K562 (cell line): ENCODE results near the gene CAPN10. TPM values are rescaled to one million over a fixed set of nuclear protein-coding genes. Genes with fewer than 3 reads are reported as not detected.

Experiments used
- ATAC-seq: fragments of 200-7000 bp; cut with Tn5 transposase; 3 replicates; pipeline ENCODE4 v1.9.1; 2020; ENCODE audit warnings: moderate library complexity
- BruUV-seq: library from RNA; stranded (reverse); fragments of 400-500 nt; replicated peaks from 2 replicates; lab custom pipeline; 2021; lab: Mats Ljungman, UMichigan
- CTCF ChIA-PET: fragments of 300-600 bp; formaldehyde crosslinking; extraction: SDS; loops from one replicate; lab custom pipeline; 2021; ENCODE audit warnings: low intra/inter-chr PET ratio; lab: Yijun Ruan, JAX
- POLR2A ChIA-PET: fragments of 300-600, 350-650 bp; sonication (Branson Sonifier 250); formaldehyde crosslinking; extraction: SDS; loops from one replicate; lab custom pipeline; 2021; ENCODE audit warnings: antibody characterized with exemption, inconsistent platforms; lab: Yijun Ruan, JAX
- DNase-seq, 4 experiments: peaks; one replicate each; pipeline versions ENCODE4 v3.0.0 to v3.0.0-alpha.2; 2011 to 2018; ENCODE audit warnings: low spot score in 3 of 4, mixed read lengths in 3 of 4; ENCODE audit errors: extremely low read depth in 1 of 4
- FAIRE-seq: peaks from 2 replicates; lab custom pipeline; 2011; peaks lifted over from hg19 to GRCh38; lab: Jason Lieb, UNC
- H2AFZ ChIP-seq: 2 replicates; pipeline ENCODE4 v1.6.0; 2011; ENCODE audit warnings: low read depth, low read length, control low read depth, inconsistent platforms
- H3K27ac ChIP-seq: fragments of 200-600 bp; 3 replicates; pipeline ENCODE4 v1.8.0; 2011; ENCODE audit warnings: low read depth, mild to moderate bottlenecking, control low read depth, inconsistent platforms, low read length, moderate library complexity, mixed read lengths; ENCODE audit errors: extremely low read depth
- H3K27me3 ChIP-seq, 2 experiments: fragments of 300-600 bp in 1 of 2; 2 replicates in 1 of 2; 3 replicates in 1 of 2; pipeline versions ENCODE4 v1.6.0 to v1.8.0; 2011; ENCODE audit warnings: inconsistent platforms in 2 of 2, low read length in 2 of 2, mild to moderate bottlenecking in 1 of 2, mixed read lengths in 1 of 2, moderate library complexity in 1 of 2; ENCODE audit not compliant: control insufficient read depth in 2 of 2, insufficient read depth in 2 of 2
- H3K36me3 ChIP-seq: fragments of 300-600 bp; 3 replicates; pipeline ENCODE4 v1.8.0; 2011; ENCODE audit warnings: mild to moderate bottlenecking, low read length, inconsistent platforms; ENCODE audit not compliant: control insufficient read depth, insufficient read depth
- H3K4me1 ChIP-seq, 2 experiments: fragments of 200-600 bp in 1 of 2; replicated peaks in 1 of 2; 2 replicates in 1 of 2; 3 replicates in 1 of 2; pipeline versions ENCODE4 v1.5.1 to v1.8.0; 2011; ENCODE audit warnings: inconsistent platforms in 2 of 2, low read length in 2 of 2, mild to moderate bottlenecking in 1 of 2, mixed read lengths in 1 of 2, moderate library complexity in 1 of 2; ENCODE audit not compliant: control insufficient read depth in 2 of 2, insufficient read depth in 2 of 2
- H3K4me2 ChIP-seq: 2 replicates; pipeline ENCODE4 v1.6.1; 2011; ENCODE audit warnings: low read length, control low read depth, inconsistent platforms, mixed read lengths; ENCODE audit not compliant: insufficient read depth
- H3K4me3 ChIP-seq: fragments of 200-600 bp; sonication (generic), shearing (Covaris generic); 2 replicates; pipeline ENCODE4 v1.5.1; 2016; ENCODE audit warnings: control low read depth, inconsistent platforms
- H3K79me2 ChIP-seq: fragments of 200-600 bp; 3 replicates; pipeline ENCODE4 v1.8.0; 2011; ENCODE audit warnings: low read length, inconsistent platforms; ENCODE audit not compliant: control insufficient read depth, insufficient read depth
- H3K9ac ChIP-seq, 2 experiments: 2 replicates each; pipeline versions ENCODE4 v1.6.0 to v1.6.1; 2011; ENCODE audit warnings: low read depth in 2 of 2, low read length in 2 of 2, control low read depth in 1 of 2, inconsistent platforms in 1 of 2, mild to moderate bottlenecking in 1 of 2, mixed read lengths in 1 of 2; ENCODE audit not compliant: insufficient read depth in 1 of 2
- H3K9me1 ChIP-seq: one replicate; pipeline ENCODE4 v1.6.0; 2011; ENCODE audit warnings: inconsistent platforms, mild to moderate bottlenecking, low read length, moderate library complexity; ENCODE audit not compliant: control insufficient read depth, insufficient read depth
- H3K9me3 ChIP-seq: replicated peaks from 2 replicates; pipeline ENCODE4 v1.5.1; 2011; ENCODE audit warnings: low read depth, low read length, inconsistent platforms; ENCODE audit not compliant: control insufficient read depth, insufficient read depth
- H4K20me1 ChIP-seq: replicated peaks from 2 replicates; pipeline ENCODE4 v1.6.1; 2011; ENCODE audit warnings: low read length, inconsistent platforms, mixed read lengths; ENCODE audit not compliant: control insufficient read depth, insufficient read depth
- MAZ ChIP-seq, 2 experiments: fragments of 450-650 bp in 1 of 2; sonication (generic) in 1 of 2; formaldehyde crosslinking; IDR thresholded peaks in 1 of 2; conservative IDR thresholded peaks in 1 of 2; 2 replicates each; pipeline versions ENCODE4 v1.4.0 to v1.5.0; 2020; ENCODE audit warnings: mild to moderate bottlenecking in 1 of 2, missing genetic modification reagents in 1 of 2
- RBBP5 ChIP-seq: fragments of 200-600 bp; sonication (generic); IDR thresholded peaks from 2 replicates; pipeline ENCODE4 v1.6.1; 2012; ENCODE audit warnings: borderline replicate concordance, mild to moderate bottlenecking, low read length, control low read depth, inconsistent platforms; ENCODE audit not compliant: insufficient read depth, poor library complexity, severe bottlenecking
- WGBS: fragments of 100-300 bp; shearing (Covaris generic); methylation state at CpG from one replicate; pipeline ENCODE4 v1.1.6; 2016; ENCODE audit warnings: low coverage, mixed read lengths; ENCODE audit not compliant: insufficient coverage; ENCODE audit errors: missing lambda C conversion rate; 5-methylcytosine and 5-hydroxymethylcytosine counted together
- in situ Hi-C: fragments of 300-500 bp; cut with MboI; formaldehyde crosslinking; loops from 4 replicates; pipeline ENCODE4 v1.15.0; 2018; ENCODE audit warnings: inconsistent platforms, mixed read lengths
- intact Hi-C: fragments of 100-400 bp; cut with micrococcal nuclease; formaldehyde crosslinking; loops from 2 replicates; pipeline ENCODE4 v1.14.2; 2022
- polyA plus RNA-seq, 8 experiments: library from polyadenylated mRNA; depleted of rRNA in 4 of 8; stranded (reverse) in 5 of 8; unstranded in 3 of 8; fragments of >200 nt; fragmentation: Nextera tagmentation in 2 of 8; fragmentation: Illumina TruSeq in 1 of 8; extraction: Ambion mirVana in 2 of 8; extraction: Trizol in 1 of 8; gene quantifications; 2 replicates each; pipeline versions ENCODE4 v1.2.1 to v1.2.3, GENCODE V29; 2011 to 2014; ENCODE audit warnings: inconsistent platforms in 1 of 8, missing spikeins in 1 of 8
- total RNA-seq, 7 experiments: library from RNA; depleted of rRNA in 6 of 7; stranded (reverse); fragments of >200 nt in 6 of 7; fragmentation: Illumina TruSeq in 2 of 7; extraction: Trizol in 2 of 7; gene quantifications; 2 replicates each; pipeline versions ENCODE4 v1.2.1 to v1.2.3, GENCODE V29; 2011 to 2021; ENCODE audit warnings: low replicate concordance in 1 of 7

Gene CAPN10
- total and polyA plus RNA-seq, 9 of the 15 experiments (the other 6 are each of a cell fraction or from before 2014, with no cell fraction given), result 0.08 to 26.1 (median 8.4) TPM

DNA sequence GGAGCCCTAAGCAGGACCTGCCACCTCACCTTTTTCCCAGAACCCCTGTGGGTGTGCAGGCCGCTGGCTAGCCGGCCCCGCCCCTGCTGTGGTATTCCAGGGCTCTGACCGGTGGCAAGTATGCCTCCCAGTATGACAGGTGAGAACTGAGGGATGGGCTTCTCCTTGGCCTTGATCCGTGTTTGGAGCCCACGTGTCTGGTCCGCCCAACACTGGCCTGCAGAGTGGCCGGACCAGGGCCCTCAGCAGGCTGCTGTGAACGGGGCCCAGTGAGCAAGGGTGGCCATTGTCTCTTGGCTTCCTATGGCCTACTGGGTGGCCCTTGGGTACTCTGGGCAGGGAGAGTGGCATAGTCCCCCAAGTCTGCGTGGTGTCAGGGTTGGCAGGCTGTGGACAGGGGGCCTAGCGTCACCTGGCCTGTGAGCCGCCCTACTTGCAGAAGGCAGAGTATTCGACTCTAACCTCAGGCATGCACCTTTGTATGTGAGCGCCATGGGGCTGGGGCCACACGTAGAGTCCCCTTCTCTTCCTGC, 16.5 kb upstream of the CAPN10 start:
- ATAC-seq, result no peak
- in situ Hi-C loops (no loop called here), intact Hi-C loops (loop anchor here (10.0 kb wide), 1 partner anchor 55 kb away; no protein-coding TSS in a partner anchor)
- Histone ChIP-seq H3K4me2 (peak overlapping the region; percentile 77), H4K20me1 (no peaks in the 10 kb centered on the region), H3K36me3 (peaks cover 13% of the 10 kb centered on the region; the same call in 2 of the 3 replicates), H3K9me3 (no peaks in the 10 kb centered on the region), H3K4me3 (no peak overlapping the region), H3K9me1 (no peaks in the 10 kb centered on the region), H2AFZ (no peak overlapping the region), H3K79me2 (peaks cover 47% of the 10 kb centered on the region), H3K4me1 (peaks cover 13 to 71% of the 10 kb centered on the region in 2 experiments; a peak in 4 of 5 replicates), H3K27me3 (no peaks in the 10 kb centered on the region), H3K9ac (peak overlapping the region in 1 of 2 experiments; percentile 89; a peak in 2 of 4 replicates), H3K27ac (no peak overlapping the region)
- ChIA-PET CTCF (no interaction called here), POLR2A (no interaction called here)
- WGBS, result 55% methylated on average over 8 of the region's 15 CpGs
- BruUV-seq, result no TSS peak
- TF ChIP-seq RBBP5 (peak; percentile 9), MAZ (CRISPR knock-in tag; conservative IDR thresholded peaks at IDR 0.05 in 1 of 2, IDR thresholded peaks at IDR 0.05 in 1 of 2) (no peak)
- no peak for FAIRE-seq
- DNase-seq, result peak in 1 of 4 experiments; percentile 20
